CD1c-positive myeloid dendritic cell (primary cell): Measurements from ENCODE around the gene DNAJC6.
"Not testable (repeated sequence)": the region's sequence is repeated elsewhere in the genome, so short reads cannot be mapped to it uniquely, and the experiment has no call there.

Source experiments
- DNase-seq: peaks from one replicate; pipeline ENCODE4 v3.0.0-alpha.2; 2016; ENCODE audit errors: extremely low spot score

DNAJC6 gene

DNA sequence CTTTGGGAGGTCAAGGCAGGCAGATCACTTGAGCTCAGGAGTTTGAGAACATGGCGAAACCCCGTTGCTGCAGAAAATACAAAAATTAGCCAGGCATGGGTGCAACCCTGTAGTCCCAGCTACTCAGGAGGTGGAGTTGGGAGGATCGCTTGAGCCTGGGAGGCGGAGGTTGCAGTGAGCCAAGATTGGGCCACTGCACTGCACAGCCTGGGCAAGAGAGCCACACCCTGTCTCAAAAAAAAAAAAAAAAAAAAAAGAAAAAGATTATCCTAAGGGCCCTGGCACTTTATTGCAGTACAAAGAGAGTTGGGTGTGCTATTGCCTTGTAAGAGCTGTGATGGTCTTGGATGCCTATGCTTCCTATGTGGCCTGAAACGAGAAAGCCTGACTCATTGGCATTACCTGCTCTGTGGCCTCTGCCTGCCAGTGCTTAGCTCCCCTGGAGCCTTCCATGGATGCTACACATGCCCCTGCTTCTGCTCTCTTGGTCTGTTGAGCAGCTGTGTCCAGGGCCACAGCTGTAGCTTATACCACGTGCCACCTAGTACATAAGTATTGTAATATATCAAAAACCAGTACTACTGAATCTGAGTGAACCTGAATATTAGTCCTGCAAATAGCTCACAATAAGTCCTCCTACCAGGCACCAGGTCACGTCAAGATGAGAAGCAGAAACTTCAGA is 45.8 kb downstream of the DNAJC6 start:
- no peak for DNase-seq

GRCh38 chr1:65357291-65357960 is 48.1 kb downstream of the DNAJC6 start:
- no peak for DNase-seq

DNA sequence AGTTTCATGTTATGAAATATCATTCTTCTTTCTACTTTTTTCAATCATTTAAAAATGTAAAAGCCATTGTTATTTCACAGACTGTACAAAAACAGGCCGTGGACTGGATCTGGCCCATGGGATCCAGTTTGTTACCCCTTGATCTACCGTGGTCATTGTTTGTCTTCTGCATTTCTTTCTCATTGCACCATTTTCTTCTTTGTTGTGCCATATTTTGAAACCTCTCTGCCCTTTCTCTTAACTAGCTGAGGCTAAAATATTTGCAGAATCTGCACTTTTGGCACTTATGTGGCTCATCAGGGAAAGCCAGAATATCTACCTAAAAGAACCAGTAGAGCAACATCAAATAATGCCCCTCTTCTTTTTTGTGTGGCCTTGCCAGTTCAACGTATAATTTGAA is 50.5 kb downstream of the DNAJC6 start:
- no peak for DNase-seq

GRCh38 chr1:65360648-65361047 is 51.3 kb downstream of the DNAJC6 start:
- no peak for DNase-seq

- no peak for DNase-seq
Measured at GRCh38 chr1:65362545-65362944, 53.2 kb downstream of the DNAJC6 start.

DNA sequence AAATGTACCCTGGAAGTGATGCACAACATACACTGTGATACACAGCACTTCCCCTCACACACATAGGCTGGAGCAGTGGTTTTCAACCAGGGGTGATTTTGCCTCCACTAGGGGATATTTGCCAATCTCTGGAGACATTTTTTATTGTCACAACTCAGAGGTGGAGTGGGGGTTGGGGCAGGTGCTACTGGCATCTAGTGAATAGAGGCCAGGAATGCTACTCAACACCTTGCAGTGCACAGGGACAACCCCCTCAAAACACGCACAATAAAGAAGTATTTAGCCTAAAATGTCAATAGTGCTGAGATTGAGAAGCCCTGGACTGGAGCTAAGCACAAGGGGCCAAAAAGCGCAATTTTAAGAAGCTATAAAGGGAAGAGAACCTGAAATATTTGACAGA is 54.1 kb downstream of the DNAJC6 start:
- DNase-seq, result no peak

GRCh38 chr1:65368403-65368802 is 59.1 kb downstream of the DNAJC6 start:
- DNase-seq, result no peak

- no peak for DNase-seq
Measured at GRCh38 chr1:65371544-65371943, 62.2 kb downstream of the DNAJC6 start.

- DNase-seq, result no peak
Measured at GRCh38 chr1:65372557-65372956, 63.2 kb downstream of the DNAJC6 start.

- DNase-seq, result no peak
Measured at GRCh38 chr1:65377496-65378246, 68.3 kb downstream of the DNAJC6 start.

GRCh38 chr1:65378247-65378946 is 69.1 kb downstream of the DNAJC6 start:
- DNase-seq, result no peak

DNA sequence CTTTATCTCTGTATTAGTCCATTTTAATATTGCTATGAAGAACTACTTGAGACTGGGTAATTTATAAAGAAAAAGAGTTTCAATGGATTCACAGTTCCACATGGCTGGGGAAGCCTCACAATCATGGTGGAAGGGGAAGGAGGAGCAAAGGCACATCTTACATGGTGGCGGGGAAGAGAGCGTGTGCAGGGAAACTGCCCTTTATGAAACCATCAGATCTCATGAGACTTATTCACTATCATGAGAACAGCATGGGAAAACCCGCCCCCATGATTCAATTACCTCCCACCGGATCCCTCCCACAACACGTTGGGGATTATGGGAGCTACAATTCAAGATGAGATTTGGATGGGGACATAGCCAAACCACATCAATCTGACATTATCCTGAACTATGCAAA is 75.1 kb downstream of the DNAJC6 start:
- not testable (repeated sequence) for DNase-seq

GRCh38 chr1:65386439-65386838 is 77.1 kb downstream of the DNAJC6 start:
- DNase-seq, result no peak

DNA sequence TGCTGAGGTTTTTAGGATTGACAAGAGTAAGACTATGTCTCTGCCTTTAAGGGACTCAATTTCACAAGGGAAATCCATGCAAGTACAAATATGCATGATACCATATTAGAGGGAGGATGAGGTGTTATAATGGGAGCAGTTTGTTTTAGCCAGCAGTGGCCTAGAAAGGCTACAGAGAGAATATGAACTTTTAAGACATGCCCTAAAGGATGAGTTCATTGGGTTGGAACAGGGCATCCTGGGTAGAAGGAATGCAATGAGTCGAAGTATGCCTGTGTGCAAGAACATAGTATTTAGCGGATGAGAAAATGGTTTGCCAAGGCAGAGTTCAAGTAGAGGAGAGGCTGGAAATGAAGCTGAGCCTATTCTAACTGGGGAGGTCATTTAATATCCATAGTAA is 78.5 kb downstream of the DNAJC6 start:
- DNase-seq, result no peak

DNA sequence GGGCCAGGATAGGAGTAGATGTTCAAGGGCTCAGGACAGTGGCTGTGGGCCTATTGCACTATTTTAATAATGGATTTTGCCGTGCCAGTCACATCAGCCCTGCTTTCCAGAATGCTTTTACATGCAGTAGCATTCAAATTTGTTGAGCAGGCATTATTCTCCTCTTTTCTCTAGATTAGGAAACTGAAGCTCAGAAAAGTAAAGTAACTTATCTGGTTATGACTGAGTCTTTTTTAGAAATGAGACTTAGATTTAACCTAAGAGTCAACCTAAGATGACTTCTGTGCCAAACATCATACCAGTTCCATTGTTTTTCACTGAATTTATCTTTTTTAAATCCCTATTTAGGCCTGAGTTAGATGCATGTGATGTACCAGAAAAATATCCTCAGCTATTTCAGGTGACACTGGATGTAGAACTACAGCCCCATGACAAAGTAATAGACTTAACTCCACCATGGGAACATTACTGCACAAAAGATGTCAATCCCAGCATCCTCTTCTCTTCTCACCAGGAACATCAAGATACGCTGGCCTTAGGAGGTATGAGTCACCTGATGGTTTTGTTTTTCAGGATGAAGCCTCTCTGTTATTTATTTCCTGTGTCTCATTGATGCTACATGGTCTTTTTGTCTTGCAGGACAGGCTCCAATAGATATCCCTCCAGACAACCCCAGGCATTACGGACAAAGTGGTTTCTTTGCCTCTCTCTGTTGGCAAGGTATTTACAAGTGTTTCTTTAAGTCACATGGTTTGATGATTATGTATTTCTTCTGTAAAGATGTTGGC is 79.8 kb downstream of the DNAJC6 start:
- DNase-seq, result no peak

- no peak for DNase-seq
Measured at GRCh38 chr1:65392497-65392896, 83.2 kb downstream of the DNAJC6 start.

- DNase-seq, result no peak
Measured at GRCh38 chr1:65393347-65393746, 84.0 kb downstream of the DNAJC6 start.

- DNase-seq, result no peak
Measured at GRCh38 chr1:65393928-65394327, 84.6 kb downstream of the DNAJC6 start.

- peak; percentile 3 for DNase-seq
Measured at GRCh38 chr1:65395887-65396612, 86.7 kb downstream of the DNAJC6 start.

DNA sequence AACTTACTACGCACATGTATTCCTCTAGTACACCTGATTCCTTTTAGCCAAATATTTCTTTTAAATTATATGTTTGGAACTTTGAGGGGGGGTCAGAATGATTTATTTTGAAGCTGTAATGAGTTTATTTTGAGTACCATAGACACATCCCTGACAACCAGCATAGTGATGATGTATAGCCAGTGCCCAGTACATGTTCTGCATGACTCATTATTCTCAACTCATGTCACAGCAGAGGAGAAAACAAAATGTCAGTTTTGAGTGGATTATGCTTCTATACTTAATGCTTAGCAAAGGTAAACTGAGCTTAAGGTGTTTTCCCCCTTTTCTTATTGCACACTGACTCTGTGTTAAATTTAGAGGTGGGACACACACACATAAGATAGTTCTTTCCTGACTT is 88.7 kb downstream of the DNAJC6 start:
- DNase-seq, result no peak

DNA sequence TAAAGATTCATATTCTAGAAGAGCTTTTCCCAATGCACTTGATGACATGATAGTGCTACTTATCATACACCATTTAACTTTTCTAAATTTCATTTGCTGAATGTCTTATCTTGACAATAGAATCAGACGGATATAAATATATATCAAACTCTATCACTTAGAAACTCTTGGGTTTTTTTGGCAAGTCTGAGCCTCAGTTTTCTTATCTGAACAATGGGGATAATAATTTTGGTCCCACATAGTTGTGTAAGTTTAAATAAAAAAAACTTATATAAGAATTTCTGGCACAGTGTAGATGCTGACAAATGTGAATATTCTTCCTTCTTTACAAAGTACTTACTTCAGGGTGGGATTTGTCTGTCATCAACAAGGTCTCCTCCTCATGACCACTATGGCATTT is 89.7 kb downstream of the DNAJC6 start:
- DNase-seq, result no peak
